ENCODE measurements around the gene CHST1.

GRCh38 chr11:45667929-45668680 lies 2.7 kb upstream of the CHST1 start:
- no peak for TF ChIP-seq CTCF (IDR thresholded peaks at IDR 0.05; ENCODE audit: insufficient read depth, low read length)
- TF ChIP-seq POLR2AphosphoS5 (IDR thresholded peaks at IDR 0.05; ENCODE audit: low read depth): no peak
- no peak for TF ChIP-seq REST (IDR thresholded peaks at IDR 0.05; ENCODE audit: insufficient replicate concordance, low read depth)
